Measurements from ENCODE around the gene CRY2.

The CRY2 gene

DNA sequence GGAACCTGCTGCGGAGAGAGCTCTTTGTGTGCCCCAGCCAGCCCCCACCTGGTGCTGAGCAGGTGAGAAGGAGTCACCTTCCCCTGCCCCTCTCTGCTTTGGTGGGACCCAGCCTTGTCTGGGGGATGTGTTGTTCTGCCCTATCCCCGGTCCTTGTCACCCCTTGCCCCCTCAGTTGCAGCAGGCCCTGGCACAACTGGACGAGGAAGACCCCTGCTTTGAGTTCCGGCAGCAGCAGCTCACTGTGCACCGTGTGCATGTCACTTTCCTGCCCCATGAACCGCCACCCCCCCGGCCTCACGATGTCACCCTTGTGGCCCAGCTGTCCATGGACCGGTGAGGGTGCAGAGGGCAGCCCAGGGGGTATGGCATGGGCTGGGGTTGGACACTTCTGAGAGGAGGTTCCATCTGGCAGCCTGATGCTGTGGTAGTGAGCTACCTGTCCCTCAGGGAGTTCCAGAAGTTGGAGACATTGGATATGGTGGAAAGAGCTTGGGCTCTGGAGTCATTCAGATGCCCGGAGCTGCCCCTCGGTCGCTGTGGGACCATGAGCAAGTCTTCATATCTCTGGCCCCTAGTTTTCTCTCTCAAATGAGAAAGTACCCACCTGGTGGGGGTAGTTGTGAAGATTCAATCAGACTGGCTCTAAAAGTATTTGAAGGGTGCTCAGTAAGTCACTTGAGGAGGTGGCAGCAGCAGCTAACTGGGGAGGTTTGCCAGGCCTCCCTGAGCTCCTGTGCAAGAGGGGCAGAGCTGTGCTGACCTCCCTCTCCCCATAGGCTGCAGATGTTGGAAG lies 79.5 kb downstream of the CRY2 start:
- Mint-ChIP-seq H3K27me3 (peaks cover 10% of the 10 kb centered on the region), H3K36me3 (ENCODE audit: low read depth) (no peaks in the 10 kb centered on the region), H3K4me1 (peaks cover 30% of the 10 kb centered on the region), H3K9me3 (no peaks in the 10 kb centered on the region), H3K27ac (no peak overlapping the region), H3K4me3 (no peak overlapping the region)
- DNase-seq, result peak; percentile 1
- no peak for ATAC-seq

DNA sequence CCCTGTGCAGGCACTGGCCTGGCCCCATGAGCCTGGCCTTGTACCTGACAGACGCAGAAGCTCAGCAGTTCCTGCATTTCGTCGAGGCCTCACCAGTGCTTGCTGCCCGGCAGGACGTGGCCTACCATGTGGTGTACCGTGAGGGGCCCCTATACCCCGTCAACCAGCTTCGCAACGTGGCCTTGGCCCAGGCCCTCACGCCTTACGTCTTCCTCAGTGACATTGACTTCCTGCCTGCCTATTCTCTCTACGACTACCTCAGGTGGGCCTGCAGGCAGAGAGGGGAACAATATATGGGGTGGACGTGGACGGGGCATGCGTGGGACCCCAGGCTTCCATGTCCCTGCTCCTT lies 80.0 kb downstream of the CRY2 start:
- no peak for ATAC-seq
- DNase-seq, result no peak
- no peaks in the 10 kb centered on the region for H3K9me3 Mint-ChIP-seq
- peaks cover 30% of the 10 kb centered on the region for H3K4me1 Mint-ChIP-seq
- peak overlapping the region; percentile 57 for H3K27ac Mint-ChIP-seq
- H3K36me3 Mint-ChIP-seq (ENCODE audit: low read depth), result no peaks in the 10 kb centered on the region
- no peak overlapping the region for H3K4me3 Mint-ChIP-seq
- H3K27me3 Mint-ChIP-seq, result peaks cover 10% of the 10 kb centered on the region

DNA sequence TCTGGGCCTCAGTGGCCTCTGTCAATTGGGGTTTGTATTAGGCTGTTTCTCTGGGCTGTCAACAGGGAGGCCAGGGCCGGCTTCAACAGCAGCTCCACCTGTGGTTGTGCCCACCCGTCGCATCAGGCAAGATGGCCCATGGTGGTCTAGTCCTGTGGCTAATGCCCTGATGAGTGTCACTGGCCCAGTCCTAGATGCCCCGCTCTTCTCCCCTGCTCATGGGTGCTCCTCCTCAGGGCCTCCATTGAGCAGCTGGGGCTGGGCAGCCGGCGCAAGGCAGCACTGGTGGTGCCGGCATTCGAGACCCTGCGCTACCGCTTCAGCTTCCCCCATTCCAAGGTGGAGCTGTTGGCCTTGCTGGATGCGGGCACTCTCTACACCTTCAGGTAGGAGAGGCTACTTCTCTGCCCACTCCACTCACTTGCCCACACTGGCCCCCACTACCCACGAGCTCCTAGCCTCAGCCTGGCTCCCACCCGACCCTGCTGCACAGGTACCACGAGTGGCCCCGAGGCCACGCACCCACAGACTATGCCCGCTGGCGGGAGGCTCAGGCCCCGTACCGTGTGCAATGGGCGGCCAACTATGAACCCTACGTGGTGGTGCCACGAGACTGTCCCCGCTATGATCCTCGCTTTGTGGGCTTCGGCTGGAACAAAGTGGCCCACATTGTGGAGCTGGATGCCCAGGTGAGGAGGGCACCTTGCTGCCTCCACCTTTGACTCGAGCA lies 80.6 kb downstream of the CRY2 start:
- H3K36me3 Mint-ChIP-seq (ENCODE audit: low read depth), result no peaks in the 10 kb centered on the region
- peaks cover 30% of the 10 kb centered on the region for H3K4me1 Mint-ChIP-seq
- H3K9me3 Mint-ChIP-seq, result no peaks in the 10 kb centered on the region
- H3K27me3 Mint-ChIP-seq, result peaks cover 10% of the 10 kb centered on the region
- DNase-seq (no peak), ATAC-seq (no peak)
- H3K4me3 Mint-ChIP-seq, result no peak overlapping the region
- H3K27ac Mint-ChIP-seq, result peak overlapping the region; percentile 57

DNA sequence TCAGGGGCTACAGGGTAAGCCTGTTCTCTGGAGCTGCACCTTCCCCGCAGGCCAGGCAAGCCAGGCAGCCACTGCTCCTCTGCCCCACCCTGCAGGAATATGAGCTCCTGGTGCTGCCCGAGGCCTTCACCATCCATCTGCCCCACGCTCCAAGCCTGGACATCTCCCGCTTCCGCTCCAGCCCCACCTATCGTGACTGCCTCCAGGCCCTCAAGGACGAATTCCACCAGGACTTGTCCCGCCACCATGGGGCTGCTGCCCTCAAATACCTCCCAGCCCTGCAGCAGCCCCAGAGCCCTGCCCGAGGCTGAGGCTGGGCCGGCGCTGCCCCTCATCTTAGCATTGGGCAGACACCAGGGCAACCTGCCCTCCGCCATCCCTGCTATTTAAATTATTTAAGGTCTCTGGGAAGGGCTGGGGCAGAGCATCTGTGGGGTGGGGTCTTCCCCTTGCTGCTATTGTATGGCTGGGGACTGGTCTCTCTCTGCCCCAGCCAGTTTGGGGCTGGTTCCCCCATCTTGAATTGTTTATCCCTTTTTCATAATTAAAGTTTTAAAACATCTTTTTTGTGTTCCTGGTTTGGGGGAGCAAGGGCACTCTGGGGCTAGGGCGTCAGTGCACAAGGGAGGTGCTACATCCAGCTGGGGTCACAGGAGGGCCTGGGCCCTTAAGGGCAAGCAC lies 81.4 kb downstream of the CRY2 start:
- Mint-ChIP-seq H3K4me1 (peaks cover 26% of the 10 kb centered on the region), H3K27ac (no peak overlapping the region), H3K4me3 (no peak overlapping the region), H3K27me3 (peaks cover 6% of the 10 kb centered on the region), H3K9me3 (no peaks in the 10 kb centered on the region), H3K36me3 (ENCODE audit: low read depth) (no peaks in the 10 kb centered on the region)
- no peak for ATAC-seq
- DNase-seq, result no peak

DNA sequence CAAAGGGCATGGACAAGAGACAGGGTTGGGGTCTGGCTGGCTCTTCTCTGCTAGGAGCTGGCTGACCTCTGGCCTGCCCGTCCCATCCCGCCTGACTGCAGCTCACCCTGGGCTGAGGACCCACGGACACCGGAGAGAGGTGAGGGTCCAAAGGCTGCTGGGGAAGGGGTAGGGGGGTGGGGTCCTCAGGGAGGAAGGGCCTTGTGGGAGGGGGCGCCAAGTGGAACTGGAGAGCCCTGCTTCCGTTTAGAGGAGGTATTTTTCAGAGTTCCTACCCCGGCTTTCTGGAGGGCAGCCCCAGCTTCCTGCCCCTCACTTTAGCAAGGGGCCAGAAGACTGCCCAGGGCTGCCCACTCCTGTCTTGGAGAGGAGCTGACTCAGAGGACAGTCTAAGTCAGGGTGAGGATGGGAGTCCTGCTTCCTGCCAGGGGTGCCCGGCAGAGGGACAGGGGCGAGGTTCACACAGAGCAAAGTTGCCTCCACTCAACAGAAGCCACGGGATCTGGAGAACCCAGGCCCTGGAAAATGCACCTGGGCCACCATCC lies 82.3 kb downstream of the CRY2 start:
- H3K36me3 Mint-ChIP-seq (ENCODE audit: low read depth), result no peaks in the 10 kb centered on the region
- peaks cover 20% of the 10 kb centered on the region for H3K4me1 Mint-ChIP-seq
- H3K9me3 Mint-ChIP-seq, result no peaks in the 10 kb centered on the region
- no peaks in the 10 kb centered on the region for H3K27me3 Mint-ChIP-seq
- H3K4me3 Mint-ChIP-seq, result peak overlapping the region; percentile 38
- peak overlapping the region; percentile 60 for H3K27ac Mint-ChIP-seq
- ATAC-seq, result no peak
- no peak for DNase-seq

DNA sequence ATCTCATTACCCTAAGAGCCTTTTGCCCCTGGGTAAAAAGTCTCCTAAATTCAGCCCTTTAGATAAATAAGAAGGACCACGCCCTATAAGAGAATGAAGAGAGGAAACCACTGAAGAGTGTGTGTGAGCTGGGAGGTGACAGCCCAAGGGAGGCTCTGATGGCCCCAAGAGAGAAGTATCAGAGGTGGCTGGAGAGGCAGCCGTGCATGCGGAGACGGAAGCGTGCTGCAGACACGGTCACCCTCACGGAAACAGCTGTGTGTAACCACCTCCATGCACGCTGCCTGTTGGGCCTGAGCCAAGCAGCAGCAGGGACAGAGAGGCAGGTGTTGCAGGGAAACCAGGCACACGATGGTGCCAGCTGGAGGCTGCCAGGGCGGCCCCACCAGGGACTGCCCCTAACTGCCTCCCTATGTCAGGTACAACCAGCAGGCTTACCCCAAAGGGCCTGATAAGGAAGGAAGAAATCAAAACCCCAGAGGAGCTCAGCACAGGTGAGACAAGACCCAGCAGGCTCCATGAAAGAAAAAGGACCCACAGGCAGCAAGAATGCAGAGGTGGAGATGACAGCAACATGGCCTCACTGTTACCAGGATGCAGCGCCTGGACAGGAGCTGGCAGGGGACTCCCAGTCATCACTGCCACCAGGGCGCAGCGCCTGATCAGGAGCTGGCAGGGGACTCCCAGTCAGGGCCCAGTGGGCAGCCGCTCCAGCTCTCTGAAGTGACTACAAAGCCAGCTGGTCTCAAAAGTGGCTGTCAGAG lies 82.9 kb downstream of the CRY2 start:
- H3K27ac Mint-ChIP-seq, result peak overlapping the region; percentile 60
- DNase-seq (peak; percentile 32), ATAC-seq (peak; percentile 34)
- no peaks in the 10 kb centered on the region for H3K36me3 Mint-ChIP-seq (ENCODE audit: low read depth)
- H3K4me1 Mint-ChIP-seq, result peaks cover 22% of the 10 kb centered on the region
- H3K9me3 Mint-ChIP-seq, result no peaks in the 10 kb centered on the region
- peak overlapping the region; percentile 38 for H3K4me3 Mint-ChIP-seq
- H3K27me3 Mint-ChIP-seq, result no peaks in the 10 kb centered on the region

DNA sequence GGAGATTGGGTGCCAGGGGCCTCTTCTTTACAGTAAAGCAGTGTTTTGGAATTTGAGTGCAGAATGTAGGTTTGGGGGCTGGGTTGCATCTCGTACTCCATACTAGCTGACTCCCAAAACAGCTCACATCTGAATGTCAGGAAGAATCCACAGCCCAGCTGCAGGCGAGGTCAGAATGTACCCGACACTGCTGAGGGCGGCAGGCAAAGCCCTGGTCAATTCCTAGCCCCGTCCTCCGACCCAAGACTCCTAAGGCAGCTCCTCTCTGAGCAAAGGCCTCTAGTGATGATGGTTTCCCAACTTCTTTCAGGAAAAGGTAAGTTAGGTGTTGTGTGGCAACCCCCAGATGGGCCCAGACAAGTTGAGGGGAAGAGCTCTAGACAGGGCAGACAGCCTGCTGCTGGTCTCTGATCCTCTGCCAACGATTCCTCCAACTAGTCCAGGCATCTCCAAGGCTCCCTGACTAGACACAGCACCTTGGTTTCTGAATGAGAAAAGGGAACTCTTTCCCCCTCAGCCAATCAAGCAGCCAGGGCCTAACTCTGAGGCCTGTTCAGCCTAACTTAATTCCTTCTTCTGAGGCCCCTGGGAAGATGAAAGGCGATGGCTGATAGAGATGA lies 83.8 kb downstream of the CRY2 start:
- Mint-ChIP-seq H3K4me3 (peak overlapping the region; percentile 10), H3K9me3 (no peaks in the 10 kb centered on the region), H3K36me3 (ENCODE audit: low read depth) (no peaks in the 10 kb centered on the region), H3K27ac (peak overlapping the region; percentile 23), H3K27me3 (no peaks in the 10 kb centered on the region), H3K4me1 (peaks cover 22% of the 10 kb centered on the region)
- ATAC-seq, result no peak
- no peak for DNase-seq

DNA sequence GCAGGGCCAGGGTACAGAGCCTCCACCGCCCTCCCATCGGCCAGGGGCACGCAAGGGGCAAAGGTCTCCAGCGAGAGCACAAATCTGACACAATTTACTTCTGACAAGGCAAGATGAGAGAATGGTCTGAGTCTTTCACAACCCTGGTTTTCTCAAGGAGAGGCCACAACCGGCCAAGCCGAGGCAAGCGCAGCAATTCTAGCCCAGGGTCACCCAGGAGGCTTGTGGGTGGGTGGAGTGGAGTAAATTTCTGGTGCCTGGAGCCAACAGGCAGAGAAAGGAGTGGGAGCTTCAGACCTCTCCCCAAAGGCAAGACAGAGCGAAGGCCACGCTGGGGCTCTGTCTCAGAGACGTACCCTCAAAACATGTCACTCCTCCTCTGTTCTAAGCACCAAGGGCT lies 84.5 kb downstream of the CRY2 start:
- DNase-seq, result no peak
- Mint-ChIP-seq H3K36me3 (ENCODE audit: low read depth) (no peaks in the 10 kb centered on the region), H3K27me3 (no peaks in the 10 kb centered on the region), H3K4me3 (peak overlapping the region; percentile 10), H3K4me1 (peaks cover 23% of the 10 kb centered on the region), H3K27ac (peak overlapping the region; percentile 23), H3K9me3 (no peaks in the 10 kb centered on the region)
- ATAC-seq, result no peak

DNA sequence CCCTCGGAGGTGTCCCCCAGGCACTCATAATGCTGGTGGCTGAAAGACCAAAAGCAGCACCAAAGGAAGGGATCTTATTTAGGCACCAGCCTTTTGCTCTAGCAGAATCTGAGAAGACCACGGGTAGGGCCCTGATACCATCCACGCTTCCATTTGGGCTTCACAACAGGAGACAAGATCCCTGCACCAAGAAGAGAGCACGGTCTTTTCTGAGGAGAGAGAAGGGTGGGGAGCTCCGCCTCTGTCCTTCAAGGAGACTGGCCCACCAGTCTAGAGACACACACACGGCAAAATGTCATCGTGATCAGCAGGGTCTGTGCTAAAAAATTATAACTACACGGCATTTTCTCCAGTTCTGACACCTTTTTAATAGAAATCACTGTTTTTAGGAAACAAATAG lies 84.9 kb downstream of the CRY2 start:
- peaks cover 25% of the 10 kb centered on the region for H3K4me1 Mint-ChIP-seq
- no peak for DNase-seq
- peak overlapping the region; percentile 22 for H3K27ac Mint-ChIP-seq
- H3K9me3 Mint-ChIP-seq, result no peaks in the 10 kb centered on the region
- no peak for ATAC-seq
- peak overlapping the region; percentile 53 for H3K4me3 Mint-ChIP-seq
- H3K36me3 Mint-ChIP-seq (ENCODE audit: low read depth), result no peaks in the 10 kb centered on the region
- H3K27me3 Mint-ChIP-seq, result no peaks in the 10 kb centered on the region

All from activated naive CD8-positive, alpha-beta T cell treated with anti-CD3 and anti-CD28 coated beads, Interleukin-2, amount 50 U/mL, for 24 hours (primary cell).